GM21447 (cell line): Measurements from ENCODE around the gene SMIM23.

Source experiments
- ATAC-seq: cut with Tn5 transposase; IDR thresholded peaks from one replicate; pipeline ENCODE4 v1.9.1; 2021; ENCODE audit not compliant: unreplicated experiment

SMIM23 gene

DNA sequence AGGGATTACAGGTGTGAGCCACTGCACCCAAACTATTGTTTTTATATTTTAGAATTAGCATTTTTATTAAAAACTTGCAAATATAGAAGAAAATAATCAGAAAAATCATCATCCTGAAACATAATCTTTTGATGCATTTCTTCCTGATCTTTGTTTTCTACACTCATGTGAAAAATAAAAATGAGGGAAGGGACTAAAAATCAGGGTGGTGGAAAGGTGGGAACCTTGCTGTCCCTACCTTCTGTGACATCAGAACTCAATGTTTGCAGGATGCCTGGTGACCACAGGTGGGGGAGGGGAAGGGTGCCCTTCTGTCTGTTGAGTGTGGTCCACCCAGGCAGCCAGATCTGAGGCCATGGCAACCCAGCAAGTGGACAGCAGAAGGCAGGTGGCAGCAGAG, at the start of gene SMIM23:
Gene SMIM23 (plus strand): TSS at position 301 of the 400 bp plus-strand sequence. CDS start 55 bp downstream, at position 356.
- ATAC-seq, result no peak

DNA sequence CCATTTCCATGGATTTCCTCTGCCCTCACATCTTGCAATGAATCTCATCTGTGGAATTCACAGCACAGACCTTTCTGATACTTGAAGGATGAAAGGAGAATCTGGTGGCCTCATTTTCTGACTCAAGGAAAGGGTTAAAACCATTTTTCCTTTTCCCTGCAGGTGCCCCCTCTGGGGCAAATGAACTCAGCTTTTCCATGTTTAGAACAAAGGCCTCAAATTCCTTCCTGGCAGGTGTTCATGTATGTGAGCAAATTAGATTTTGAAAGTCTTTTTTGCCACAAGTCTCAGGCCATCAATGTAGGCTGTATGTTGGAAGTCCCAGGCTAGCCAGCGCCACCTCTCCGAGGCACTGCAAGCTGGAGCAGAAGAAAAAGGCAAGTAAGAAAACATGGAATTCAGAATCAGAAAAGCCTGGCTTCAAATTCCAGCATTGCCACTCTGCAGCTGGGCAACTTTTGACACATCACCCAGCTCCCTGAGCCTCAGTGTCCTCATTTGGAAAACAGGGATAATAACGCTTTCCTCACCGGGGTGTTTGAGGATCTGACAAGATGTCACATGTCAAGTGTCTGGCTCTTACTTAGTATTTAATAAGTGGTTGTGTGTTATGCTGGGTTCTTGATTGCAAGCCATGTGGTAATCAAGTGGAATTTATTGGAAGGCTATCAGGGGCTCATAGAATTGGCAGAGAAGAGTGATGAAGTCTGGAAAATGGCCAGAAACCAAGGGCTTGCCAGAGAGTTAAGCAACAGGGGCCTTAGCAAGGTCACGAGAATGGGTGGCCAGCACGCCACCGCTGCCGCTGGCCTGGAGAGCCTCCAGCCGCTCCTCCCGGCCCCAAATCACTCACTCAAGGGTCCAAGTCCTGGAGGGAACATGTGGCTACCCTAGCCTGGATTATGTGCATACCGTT, 48.4 kb upstream of the SMIM23 start:
- ATAC-seq, result no peak

DNA sequence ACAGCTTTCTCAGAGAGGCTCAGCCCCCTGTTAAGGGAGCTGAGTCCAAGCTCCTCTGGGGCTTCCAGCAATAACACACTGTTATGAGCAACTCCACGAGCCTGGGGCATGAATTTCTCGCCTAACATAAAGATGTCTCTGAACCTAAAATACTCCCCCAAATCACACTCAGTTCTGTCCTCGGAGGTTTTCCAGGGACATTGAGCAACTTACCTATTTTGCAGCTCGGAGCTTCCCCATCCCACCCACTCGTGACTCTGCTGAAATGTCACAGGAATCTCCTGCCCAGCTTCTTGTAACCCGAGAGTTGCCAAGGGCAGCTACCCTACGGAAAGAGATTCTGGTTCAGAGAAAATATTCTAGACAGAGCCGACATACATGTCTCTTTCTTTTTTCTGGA, 47.1 kb upstream of the SMIM23 start:
- ATAC-seq, result no peak

DNA sequence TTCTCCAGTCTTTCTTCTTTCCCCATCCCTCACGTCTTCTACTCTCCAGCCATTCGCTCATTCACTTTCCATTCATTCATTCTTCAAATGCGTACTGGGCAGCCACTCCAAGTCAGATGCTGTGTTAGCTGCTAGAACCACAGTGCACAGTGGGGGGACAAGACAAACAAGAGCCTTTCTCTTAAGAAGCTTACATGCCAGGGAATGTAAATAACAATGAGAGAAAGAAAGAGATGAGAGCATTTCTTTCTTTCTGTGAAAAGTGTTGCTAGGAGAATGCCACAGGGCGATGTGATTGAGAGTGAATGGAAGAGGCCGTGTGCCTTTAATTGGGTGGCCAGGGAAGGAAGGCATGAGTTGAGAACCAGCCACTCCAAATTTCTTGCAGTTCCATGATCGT, 46.3 kb upstream of the SMIM23 start:
- ATAC-seq, result no peak

DNA sequence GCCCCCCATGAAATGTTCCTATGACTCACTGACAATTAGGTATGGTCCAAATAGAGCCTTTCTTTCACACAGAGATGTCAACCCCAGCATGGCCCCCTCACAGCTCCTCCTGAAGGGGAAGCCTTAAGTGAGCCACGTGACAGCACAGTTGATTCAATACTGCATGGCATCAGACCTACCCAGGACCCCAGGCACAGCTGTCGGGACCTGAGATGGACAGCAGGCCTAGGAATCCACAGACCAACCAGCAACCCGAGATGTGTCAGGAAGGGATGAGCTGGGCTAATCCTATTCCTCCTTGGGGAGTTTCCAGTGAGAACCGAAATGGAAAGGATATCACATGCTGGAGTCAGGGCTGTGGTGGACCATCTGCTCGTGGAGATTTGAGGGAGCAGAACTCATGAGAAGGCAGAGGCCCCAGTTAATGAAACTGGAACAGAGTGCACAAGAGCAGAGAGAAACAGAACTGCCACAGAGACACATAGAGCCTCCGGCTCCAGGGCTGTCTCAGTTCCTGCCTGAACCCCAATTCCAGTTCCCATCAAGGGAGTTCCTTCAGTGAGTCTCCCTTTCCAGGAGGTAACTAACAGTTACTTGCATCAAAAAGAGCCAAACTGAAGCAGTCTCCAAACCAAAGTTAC, 42.1 kb upstream of the SMIM23 start:
- ATAC-seq, result peak; percentile 40

DNA sequence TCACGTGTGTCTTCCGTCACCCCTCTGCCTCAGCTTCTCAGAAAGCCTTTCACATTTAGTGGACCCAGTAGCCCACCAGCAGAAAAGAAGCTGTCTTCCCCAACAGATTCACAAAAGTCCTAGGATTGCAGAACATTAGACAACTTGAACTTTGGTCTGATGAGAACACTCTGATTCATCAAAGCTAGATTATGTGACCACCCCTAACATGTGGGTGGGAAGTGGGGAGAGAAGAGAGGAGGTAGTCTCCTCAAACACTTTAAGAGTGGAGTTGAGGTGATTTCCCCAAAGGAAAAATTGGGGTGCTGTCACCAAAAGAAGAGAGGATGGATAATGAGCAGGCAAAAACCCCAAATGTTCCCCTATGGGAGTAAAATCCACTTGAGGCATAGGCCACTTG, 41.4 kb upstream of the SMIM23 start:
- ATAC-seq, result no peak

DNA sequence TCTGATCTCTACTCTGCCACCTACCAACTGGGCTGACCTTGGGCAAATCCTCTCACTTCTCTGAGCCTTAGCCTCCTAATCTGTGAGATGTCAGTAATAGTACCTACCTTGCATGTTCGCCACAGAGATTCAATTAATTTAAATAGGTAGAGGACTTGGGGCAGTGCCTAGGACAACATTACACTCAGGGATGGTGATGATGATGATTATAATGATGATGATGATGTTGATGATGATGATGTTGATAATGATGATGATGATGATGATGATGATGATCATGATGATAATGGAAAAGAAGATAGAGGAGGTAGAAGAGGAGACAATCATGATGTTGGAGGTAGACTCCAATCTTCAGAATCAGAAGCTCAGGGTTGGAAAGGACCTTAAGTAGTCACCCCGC, 40.7 kb upstream of the SMIM23 start:
- no peak for ATAC-seq

DNA sequence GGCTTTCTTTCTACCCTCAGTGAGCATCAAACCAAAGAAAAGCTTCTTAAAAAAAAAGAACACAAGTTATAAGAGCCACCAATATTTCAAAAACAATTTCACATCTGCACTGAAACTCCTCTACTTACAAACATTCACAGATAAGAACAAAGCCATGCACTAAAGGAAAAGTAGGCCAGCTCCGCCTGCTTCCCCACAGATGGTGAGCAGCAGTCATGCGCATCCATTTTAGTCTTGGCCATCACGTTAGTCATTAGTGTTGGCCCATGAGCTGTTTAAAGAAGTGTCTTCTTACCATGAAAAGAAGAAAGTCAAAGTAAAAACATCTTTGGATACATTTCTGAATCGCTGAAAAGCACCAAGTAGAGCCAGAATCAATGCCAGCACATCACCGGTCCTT, 40.0 kb upstream of the SMIM23 start:
- no peak for ATAC-seq

DNA sequence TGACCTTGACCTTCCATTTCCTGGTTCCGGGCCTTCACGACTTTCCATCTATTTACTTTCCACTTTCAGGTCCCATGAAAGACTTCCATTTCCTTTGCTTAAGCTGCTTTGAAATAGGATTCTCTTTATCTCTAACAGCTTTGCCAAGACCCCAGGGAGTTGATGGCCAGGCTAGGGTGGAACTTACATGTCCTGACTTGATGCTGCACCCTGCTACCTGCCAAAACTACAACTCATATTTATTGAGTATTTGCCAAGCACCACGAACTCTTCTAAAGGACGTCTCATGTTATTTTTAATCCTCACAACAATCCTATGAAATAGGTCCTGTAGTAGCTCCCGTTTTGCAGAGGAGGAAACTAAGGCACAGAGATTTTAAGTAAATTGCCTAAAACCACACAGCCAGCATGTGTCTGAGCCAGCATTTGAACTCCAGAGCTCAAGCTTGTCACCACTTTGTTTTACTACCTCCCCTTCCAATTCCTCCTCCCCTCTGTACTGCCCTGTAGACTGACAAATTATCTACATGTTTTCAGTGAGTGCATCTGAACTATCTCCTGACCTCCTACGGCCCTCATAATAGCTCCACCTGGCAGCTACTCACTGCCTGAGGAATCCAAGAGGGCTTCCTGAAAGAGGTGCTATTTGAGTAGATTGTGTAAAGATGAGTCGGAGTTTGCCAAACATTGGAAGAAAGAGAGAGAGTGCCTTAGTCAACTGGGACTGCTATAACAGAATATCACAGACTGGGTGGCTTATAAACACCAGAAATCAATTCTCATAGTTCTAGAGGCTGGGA, 38.4 kb upstream of the SMIM23 start:
- no peak for ATAC-seq

DNA sequence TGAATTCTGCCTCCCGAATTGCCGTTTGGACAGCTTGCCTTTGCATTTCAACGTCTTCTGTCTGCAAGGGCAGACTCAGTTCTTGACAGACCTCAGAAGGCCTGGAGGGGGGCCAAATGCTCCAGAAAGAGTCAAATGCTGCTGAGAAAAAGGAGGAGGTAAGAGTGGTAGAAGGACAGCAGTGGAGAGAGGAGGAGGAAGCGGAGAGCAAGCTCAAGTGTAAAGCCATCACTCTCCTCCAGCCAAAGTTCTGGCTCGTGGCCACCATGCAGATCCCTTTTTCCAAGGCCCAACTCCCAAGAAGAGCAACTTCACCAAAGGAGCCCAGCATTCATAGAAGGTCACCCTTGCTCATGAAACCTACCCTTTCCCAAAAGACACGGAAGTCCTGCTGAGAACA, 36.9 kb upstream of the SMIM23 start:
- ATAC-seq, result no peak

DNA sequence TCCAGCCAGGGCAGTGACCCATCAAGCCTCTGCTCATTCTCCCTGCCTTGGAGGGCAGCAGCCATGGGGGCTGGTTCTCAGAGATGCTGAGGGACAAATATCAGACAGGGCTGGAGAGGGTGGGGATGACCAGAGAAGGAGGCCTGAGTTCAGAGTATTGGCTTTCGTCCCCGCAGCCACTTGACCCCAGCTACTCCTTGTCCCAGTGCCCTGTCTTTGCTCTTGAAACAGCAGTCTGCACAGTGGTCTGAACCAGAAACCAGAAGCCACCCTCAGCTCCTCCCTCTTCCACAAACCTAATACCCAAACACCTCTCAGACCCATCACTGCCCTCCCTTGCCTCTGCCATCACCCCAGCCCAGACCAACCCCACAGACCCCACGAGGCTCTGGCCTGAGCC, 36.3 kb upstream of the SMIM23 start:
- ATAC-seq, result no peak

DNA sequence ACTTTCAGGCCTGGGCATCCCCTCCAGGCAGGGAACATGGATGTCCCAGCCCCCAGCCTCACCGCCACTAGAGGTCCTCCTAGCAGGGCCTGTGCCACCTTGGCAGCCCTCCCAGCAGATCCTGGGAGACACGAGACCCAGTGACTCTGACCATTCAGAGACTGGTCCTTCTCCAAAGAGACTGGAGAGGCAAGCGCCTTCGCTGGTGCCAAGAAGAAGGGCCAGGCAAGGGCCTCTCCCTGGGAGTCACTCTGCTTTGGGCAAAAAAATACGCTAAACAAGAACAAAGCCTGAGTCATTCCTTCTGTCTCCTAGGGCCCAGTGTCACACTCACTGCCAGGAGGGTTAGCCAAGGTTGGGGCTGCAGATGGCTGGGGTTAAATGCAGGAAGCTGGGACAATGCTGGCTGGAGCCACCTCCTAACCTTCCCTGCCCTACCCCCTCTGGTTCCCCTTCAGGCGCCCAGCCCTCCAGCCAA, 35.3 kb upstream of the SMIM23 start:
- no peak for ATAC-seq

DNA sequence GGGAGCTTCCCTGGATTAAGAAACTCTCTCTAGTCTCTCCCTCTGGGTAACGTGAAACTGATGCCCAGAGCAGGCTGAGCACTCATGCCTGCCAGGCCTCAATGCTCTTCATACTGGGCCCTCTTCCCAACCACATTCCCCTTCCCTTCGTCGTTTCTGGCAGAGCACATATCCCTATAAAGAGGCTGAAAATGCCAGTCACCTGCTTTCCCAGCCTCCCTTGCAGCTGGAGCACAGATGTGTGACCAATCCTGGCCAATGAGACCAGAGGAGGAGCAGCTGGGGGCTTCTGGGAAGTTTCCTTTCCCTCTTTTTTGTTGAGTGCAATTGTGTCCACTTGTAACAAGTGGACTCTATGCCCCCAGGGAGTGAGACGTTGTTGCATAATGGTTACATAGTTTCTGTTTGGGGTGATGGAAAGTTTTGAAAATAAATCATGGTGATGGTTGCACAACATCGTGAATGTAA, 30.2 kb upstream of the SMIM23 start:
- no peak for ATAC-seq

DNA sequence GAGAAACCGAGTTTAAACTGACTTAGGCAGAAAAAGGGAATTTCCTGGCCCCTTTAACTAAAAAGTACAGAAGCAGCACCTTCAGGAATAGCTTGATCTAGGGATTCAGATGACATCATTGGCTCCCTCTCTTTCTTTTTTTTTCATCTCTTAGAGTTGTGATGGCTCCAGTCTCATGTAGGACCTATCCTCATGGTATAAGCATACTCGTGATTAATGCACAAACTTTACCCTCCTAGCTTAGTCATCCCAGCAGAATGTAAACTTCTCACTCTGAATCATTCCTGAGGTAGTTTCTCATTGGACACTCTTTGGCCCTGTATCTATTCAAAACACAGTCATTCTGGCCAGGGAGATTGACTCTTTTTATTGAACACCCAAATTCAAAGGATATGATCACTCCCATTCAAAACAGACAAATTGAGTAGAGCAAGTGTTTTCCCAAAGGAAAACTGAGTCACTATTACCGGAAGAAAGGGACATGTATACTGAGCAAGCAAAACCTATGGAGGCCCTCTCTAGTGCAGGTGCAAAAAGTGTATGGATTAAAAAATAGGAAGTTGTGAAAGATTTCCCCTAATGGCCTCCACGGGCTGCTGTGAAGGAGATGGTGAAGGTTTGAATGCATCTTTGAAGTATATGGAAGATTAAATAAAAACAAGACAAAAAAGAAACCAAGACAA, 27.6 kb upstream of the SMIM23 start:
- no peak for ATAC-seq

DNA sequence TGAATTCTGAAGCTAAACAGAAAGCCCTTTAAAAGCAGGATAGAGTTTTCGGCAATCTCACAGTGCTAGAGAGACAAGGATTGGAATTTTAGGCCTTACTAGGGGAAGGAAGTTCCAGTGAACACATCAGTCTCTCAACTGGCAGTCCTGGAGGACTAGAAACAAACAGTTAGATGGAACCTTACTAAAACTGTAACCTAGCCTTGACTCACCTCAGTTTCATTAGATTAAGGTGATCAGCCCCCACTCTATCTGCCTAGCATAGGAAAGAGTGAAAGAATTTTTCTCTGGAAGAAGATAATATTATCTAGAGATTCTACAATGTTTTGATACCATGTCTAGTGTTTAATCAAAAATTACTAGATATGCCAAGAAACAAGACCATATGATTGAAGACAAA, 25.8 kb upstream of the SMIM23 start:
- no peak for ATAC-seq

DNA sequence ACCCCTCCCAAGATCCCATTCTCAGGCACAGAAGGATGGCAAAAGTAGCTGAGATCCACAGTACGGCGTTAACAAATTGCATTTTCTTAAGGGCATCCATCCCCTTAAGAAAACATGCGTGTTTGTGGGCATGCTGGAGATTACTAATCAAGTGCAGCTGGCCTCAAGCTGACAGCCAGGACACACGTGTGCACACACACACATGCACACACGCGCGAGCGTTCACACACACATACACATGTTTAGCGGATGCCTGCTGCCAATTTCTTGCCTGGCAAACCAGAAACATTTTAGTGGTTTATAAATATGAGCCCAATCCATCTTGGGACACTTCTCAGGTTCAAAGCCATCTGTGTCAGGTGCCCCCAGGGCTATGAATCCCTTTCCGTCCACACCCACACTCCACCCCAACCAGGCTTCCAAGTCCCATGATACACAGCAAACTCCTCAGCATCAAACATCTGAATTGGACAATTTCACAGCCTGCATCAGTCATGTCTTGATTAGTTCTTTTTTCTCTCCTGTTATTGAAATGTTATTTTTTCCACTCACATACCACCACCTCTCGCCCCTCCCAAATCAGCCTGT, 23.5 kb upstream of the SMIM23 start:
- no peak for ATAC-seq

DNA sequence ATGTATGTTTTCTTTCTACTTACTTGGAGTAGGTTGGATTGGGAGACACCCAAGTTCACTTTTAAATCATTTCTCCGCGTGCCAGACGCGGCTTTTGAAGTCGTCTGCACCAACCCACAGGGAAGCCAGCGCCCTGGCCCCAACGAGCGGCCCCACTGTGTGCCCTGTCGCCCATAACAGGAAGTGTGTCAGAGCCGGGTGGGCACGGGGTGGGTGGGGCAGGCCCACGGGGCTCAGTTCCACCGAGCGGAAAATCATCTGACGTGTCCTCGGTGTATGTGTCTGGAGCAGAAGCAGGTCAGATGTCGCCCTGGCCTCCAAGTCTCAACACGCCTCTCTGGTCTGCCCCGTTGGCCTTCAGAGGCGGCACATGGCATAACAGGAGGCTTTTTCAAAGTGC, 22.7 kb upstream of the SMIM23 start:
- ATAC-seq, result no peak

DNA sequence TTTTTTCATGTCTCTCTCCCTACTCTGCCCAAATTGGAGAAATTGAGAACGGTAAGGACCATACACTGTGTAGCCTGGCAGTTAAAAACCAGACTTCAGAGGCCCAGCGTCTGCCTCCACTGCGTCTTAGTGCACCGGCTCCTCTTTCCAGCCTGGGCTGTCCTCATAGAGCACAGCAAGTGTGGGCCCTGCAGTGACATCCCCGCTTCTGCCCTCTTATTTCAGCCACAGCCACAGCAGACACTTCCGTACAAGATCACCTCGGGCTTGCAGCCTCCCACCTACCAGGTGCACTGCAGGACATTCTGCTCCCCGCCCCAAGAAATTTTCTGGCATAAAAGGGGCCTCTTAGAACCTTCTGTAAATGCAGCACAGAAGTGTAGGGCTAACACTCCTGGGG, 21.4 kb upstream of the SMIM23 start:
- no peak for ATAC-seq

DNA sequence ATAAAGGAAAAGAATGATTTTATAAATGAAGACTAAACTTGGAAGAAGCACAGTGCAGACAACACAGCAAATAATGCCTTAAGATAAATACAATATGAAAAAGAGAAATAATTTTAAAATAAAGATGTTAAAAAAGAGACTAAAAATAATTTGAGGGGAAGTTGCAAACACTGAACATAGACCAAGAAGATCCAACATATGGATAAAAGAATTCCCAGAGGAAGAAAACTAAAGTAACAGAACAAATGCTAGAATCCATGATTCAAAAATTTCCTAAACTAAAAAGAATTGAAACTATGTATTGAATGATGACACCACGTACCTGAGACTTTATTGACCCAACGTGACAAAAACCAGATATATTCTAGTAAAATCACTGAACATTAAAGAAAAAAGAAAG, 18.7 kb upstream of the SMIM23 start:
- no peak for ATAC-seq

DNA sequence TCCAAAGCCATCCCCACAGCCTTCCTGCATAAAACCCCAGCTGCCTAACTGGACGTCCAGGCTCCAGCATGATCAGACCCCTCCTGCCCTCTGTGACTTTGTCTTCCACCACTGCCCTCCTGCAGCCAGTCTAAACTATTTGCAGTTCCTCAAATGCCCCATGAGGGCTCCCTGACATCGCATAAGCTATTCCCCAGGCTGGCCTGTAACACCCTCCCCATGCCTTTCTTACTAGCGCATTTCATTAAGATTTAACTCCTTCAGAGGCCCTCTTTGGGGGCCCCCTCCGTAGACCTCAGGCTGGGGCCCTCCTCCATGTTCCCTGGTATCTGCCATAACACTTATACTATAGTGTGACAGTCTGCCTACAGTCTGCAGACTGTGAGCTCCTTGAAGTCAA, 15.5 kb upstream of the SMIM23 start:
- no peak for ATAC-seq

DNA sequence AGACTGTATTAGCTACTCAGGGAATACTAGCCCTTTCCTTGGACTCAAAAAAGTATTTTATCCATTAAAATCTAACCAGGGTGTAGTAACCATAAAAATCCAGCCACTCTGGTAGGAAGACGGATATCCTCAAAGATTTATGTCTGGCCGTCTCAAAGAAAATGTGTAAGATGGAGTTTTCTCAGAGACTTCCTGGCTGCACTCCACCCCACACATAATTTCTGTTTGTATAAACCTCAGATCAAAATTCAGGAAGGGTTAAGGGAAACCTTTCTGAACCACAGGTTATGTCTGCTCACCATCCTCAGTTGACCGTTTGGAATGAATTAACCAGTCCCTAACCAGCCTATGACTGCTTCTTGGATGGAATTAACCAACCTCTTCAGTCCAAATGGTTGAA, 13.8 kb upstream of the SMIM23 start:
- no peak for ATAC-seq
